DOHH2 (cell line): ENCODE results near the gene C19orf53.

Source experiments
- EZH2phosphoT487 ChIP-seq: fragments of 200-600 bp; sonication (generic); IDR thresholded peaks from 2 replicates; pipeline ENCODE4 v1.6.1; 2017; ENCODE audit warnings: borderline replicate concordance, mild to moderate bottlenecking, antibody characterized with exemption, low read length, moderate library complexity, mixed read lengths
- TF ChIP-seq, protein P1 (sequence below): fragments of 200-600 bp; sonication (generic); IDR thresholded peaks from one replicate; pipeline ENCODE4 v1.5.1; 2014; ENCODE audit warnings: antibody characterized with exemption, mild to moderate bottlenecking, low read depth, low read length; ENCODE audit not compliant: poor library complexity, severe bottlenecking

- TF ChIP-seq, protein P1, sequence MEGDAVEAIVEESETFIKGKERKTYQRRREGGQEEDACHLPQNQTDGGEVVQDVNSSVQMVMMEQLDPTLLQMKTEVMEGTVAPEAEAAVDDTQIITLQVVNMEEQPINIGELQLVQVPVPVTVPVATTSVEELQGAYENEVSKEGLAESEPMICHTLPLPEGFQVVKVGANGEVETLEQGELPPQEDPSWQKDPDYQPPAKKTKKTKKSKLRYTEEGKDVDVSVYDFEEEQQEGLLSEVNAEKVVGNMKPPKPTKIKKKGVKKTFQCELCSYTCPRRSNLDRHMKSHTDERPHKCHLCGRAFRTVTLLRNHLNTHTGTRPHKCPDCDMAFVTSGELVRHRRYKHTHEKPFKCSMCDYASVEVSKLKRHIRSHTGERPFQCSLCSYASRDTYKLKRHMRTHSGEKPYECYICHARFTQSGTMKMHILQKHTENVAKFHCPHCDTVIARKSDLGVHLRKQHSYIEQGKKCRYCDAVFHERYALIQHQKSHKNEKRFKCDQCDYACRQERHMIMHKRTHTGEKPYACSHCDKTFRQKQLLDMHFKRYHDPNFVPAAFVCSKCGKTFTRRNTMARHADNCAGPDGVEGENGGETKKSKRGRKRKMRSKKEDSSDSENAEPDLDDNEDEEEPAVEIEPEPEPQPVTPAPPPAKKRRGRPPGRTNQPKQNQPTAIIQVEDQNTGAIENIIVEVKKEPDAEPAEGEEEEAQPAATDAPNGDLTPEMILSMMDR = no peak
- no peak for TF ChIP-seq EZH2phosphoT487
Observed at GRCh38 chr19:13781547-13781946, 7.3 kb downstream of the C19orf53 start.
